HuH-7 (cell line): ENCODE measurements around the gene MATK.
"Not testable (repeated sequence)": the region's sequence is repeated elsewhere in the genome, so short reads cannot be mapped to it uniquely, and the experiment has no call there.

ENCODE experiments used
- DNase-seq: peaks from one replicate; pipeline ENCODE4 v3.0.0; 2011; ENCODE audit warnings: low spot score

The MATK gene

DNA sequence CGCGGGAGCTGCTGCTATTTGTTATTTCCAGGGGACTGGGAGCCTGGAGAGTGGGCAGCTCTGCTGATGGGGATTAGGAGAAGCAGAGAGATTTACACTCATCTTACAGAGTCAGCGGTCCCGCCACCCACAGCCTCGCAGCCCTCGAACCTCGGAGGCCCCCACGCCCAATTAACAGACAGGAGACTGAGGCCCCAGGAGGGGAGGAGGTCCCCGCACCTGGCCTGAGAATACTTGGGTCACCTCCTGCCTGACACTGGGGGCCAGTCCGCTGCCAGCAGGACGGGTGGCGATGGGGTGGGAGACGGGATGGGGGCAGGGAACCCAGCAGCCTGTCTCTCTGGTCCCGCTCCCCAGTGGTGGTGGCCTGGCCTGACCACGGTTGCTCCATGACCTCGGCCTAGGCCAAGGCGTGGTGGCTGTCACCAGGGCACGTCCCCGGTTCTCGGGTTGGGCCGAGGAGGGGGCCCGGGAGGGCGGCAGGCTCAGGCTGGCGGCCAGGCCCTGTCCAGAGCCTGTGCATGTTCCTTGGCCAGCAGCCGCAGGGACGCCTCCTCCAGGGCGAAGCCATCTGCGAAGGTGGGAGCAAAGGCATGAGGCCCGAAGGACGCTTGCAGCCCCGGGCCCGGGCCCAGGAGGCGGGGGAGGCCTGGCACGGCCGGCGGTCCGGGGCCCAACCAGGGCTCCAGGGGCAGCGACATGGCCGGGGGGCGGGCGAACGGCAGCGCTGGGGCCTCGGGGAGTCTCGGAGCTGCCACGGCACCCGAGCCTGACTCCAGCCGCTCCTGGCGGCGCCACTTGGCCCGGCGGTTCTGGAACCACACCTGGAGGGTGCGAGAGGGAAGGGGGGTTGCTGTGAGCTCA is 15.8 kb downstream of the MATK start:
- DNase-seq: no peak

DNA sequence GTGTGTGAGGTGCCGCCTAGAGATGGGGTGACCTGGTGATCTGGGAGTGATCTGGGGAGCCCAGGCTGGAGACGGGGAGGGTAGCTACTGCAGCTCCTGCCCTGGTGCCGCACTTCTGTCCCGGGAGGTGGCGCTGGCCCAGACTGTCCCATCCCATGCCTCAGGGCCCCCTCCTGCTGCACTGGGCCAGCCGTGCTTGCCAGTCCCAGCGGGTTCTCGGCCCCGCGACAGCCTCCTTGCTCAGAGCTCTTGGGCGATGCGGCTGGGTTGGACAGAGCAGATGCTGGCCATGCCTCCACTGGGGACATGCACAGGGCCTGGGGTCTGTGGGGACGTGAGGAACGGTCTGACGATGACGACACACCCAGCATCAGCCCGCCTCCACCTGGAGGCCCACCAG is 16.7 kb downstream of the MATK start:
- DNase-seq: no peak

- DNase-seq: no peak
Observed at GRCh38 chr19:3768748-3769099, 17.5 kb downstream of the MATK start.

DNA sequence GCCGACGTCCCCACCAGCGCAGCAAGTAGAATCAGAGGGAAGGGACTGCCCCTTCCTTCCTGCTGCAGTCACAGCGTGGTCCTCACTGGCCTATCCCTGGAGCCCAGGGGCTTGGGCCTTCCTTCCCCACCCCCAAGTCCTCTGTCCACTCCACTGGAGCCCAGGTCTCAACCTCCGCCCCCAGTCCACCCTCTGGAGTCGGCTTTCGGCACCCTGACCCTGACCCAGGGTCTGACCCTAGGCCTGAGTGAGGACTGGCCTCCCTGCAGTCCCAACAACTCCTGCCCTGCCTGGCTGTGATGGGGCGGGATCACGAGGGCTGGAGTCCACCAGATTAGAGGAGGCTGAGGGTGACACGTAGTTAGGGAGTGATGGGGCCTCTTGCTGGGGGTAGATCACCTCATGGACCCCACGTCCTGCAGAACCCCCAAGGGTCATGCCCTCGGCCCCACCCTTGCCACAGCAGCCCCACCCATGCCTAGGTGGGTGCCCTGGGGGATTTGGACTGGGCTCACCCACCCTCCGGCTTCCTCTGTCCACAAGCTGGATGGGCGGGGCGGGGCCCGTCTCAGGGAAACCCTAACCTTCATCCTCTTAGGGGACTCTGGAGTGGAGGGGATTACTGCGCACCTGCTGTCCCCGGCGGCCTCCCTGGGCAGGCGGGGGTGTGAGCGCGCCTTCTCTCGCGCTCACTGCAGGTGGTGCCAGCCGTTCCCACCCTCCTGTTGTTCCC is 18.0 kb downstream of the MATK start:
- DNase-seq: no peak

GRCh38 chr19:3767050-3767449 is 19.1 kb downstream of the MATK start:
- no peak for DNase-seq

DNA sequence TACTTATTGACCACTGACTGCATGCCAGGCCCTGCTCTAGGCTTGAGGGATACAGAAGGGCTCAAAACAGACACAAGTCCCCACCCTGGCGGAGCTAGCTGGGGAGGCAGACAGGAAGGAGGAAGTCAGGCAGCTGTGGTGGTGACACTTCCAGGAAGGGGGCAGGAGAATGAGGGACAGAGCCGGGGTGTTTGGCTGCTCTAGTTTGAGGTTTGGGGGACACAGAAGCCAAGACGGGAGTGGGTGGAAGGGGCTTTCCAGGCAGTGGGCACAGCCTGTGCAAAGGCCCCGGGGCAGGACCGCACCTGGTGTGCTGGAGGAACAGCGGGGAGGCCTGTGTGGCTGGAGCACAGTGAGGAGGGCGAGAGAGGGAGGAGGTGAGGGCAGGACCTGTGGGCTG is 19.7 kb downstream of the MATK start:
- DNase-seq: no peak

GRCh38 chr19:3765757-3766156 is 20.4 kb downstream of the MATK start:
- DNase-seq: not testable (repeated sequence)

DNA sequence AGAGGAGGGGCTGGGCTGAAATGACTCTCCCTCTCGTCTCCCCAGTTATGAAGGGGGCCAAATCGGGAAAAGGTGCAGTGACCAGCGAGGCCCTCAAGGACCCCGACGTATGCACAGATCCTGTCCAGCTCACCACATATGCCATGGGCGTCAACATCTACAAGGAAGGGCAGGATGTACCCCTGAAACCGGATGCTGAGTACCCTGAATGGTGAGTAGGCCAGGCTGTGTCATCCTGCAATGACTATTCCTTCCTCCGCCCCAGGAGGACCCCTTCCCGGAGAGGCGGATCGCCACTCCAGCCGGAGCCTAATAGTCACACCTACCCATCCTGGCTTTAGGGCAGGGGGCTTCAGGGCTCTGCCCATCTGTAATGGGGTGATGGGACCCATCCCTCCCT is 21.1 kb downstream of the MATK start:
- no peak for DNase-seq

DNA sequence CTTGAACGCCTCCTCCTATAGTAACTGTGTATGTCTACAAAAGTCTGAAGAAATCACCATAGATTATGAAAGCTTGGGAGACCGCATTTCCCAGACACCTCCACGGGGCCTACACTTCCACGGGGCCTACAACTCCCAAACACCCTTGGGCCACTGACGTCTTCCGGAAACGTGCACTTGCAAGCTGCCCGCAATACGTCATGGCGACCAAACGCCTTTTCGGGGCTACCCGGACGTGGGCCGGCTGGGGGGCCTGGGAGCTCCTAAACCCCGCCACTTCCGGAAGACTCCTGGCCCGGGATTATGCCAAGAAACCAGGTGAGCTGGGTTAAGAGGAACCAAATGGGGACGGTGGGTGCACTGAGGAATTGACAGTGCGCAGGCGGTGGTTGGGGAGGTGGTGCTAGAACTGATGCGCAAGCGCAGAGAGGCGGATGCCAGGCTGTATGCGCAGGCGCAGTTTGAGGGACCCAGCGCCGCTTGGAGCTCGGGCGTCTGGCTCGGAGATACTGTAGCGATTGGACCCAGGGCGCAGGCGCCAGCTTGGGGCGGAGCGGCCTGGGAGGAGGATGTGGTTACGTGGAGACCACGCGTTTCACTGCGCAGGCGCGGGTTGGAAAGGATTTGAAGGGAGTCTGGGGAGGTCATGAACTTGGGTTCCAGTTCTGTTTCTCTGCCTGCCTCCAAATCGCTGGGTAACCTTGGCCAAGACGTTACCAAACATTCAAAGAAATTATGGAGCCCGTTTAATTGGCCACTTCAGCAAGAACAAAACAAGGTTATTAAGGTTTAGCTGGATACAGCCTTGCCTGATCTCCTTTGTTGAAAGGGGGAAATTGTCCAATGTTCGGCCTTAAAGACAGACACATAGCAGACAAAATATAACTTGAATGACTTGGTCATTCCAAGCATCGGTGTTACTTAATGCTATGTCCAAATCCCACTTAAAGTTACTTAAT is 23.4 kb downstream of the MATK start, which contains the start of gene MRPL54:
Gene MRPL54 (plus strand): TSS at position 182 of the 959 bp plus-strand sequence. CDS start 19 bp downstream, at position 201.
- peak; percentile 98 for DNase-seq

- no peak for DNase-seq
Observed at GRCh38 chr19:3762130-3762473, 24.1 kb downstream of the MATK start.

GRCh38 chr19:3761382-3762129 is 24.6 kb downstream of the MATK start, which contains the start of gene APBA3:
APBA3 (minus strand) TSS chr19:3761692; CDS start chr19:3760264, 1,428 bp downstream.
- peak; percentile 84 for DNase-seq

GRCh38 chr19:3760871-3761361 is 25.3 kb downstream of the MATK start:
- DNase-seq: no peak

DNA sequence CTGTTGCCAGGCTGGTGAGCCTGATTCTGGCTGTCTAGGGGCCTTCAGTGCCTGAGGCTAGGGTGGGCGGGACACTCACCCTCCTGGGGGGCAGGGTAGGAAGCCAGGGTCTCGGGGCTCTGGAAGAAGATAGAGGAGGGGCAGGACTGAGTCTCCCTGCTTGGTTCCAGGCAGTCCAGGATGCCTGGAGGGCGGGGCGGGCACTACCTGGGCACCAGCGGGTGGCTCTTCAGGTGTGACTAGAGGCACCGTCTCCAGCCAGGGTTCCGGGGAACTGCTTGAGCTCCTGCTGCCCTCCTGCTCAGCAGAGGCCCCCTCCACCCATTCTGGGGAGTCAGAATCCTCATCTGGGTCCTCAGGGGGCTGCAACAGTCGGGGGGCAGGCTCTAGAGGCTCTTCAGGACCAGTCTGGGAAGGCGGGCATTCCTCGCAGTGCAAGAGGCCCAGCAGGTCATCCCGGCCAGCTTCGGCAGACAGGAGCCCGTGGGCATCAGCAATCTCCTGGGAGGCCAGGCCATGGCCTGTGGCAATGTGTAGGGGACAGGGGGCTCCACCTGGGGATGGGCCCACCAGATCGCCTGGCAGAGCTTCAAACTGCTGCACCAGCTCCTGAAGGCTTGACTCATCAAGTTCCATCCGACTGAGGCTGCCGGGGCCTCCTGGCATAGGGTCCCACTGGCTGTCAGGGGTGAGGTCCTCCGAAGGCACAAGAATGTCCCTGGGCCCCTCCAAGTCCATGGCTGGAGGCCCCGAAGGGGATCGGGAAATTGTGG is 26.5 kb downstream of the MATK start:
- no peak for DNase-seq

DNA sequence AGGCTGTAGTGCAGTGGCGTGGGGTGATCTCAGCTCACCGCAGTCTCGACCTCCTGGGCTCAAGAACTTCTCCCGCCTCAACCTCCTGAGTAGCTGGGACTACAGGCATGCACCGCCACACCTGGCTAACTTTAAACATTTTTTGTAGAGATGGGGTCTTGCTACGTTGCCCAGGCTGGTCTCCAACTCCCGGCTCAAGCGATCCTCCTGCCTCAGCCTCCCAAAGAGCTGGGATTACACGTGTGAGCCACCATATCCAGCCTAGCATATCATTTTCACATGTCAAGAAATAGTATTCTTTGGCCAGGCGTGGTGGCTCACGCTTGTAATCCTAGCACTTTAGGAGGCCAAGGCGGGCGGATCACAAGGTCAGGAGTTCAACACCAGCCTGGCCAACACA is 27.9 kb downstream of the MATK start:
- not testable (repeated sequence) for DNase-seq

GRCh38 chr19:3757705-3758104 is 28.5 kb downstream of the MATK start:
- not testable (repeated sequence) for DNase-seq

DNA sequence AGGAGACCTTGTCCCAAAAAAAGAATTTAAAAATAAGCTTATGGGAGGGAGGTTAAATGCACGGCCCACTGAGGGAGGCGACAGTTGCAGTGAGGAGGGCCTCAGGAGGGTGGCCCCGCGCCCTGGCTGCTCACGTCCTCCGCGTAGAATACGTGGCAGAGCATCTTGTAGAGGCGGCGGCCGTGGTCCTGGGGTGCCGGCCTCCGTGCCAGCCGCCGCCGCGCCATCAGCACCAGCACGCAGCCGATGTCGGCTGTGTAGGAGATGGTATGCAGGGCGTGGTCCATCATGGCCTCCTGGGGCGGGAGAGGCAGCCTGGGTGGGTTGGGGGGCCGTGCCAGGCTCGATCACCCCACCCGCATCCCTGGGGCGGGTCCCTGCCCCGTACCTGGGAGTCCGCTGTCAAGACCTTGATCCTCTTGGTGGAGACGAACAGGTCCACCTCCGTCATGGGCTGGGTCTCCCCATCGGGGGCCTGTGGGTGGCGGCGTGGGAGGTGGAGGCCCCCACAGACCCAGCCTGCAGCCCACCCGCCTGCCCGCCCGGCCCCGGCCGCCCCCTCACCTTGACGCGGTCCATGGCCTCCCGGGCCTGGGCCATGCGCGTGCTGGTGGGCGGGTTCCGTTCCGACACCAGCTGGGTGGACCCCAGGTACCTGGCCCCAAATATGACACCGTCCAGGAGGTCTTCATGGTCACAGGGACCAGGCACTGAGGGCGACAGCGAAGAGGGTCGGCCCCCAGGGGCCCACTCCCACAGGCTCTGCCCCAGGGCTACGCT is 32.4 kb downstream of the MATK start:
- DNase-seq: no peak

DNA sequence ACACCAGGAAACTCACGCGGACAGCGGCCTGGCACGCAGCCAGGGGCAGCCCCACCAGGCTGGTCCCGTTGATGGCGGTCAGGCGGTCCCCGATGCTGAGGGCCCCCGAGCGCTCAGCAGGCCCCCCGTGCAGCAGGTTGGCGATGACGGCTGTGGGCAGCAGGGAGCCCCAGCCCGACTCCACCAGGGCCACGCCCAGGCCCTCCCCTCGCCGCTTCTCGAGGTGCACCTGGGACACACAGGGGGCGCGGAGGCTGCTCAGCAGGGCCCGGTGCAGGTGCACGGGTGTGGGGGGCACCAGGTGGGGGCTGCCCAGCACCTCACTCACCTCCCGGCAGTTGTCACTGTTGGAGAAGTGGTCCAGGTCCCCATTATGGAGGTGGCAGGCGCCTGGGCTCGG is 33.7 kb downstream of the MATK start:
- DNase-seq: no peak

DNA sequence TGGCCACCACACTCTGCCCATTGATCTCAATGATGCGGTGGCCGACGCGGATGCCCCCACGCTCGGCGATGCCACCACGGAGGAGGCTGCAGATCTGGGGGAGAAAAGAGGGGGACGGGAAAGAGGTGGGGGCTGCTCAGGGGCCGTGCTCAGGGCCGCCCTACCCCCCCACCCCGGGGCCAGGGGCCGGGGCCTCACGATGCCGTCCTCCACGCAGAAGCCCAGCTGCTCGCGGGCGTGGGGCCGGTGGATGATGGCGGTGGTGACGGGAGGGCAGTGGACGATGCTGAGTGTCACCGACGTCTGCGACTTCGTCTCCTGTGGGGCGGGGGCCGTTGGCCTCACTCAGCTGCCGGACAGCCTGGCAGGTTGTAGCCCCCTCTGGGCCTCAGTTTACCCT is 34.9 kb downstream of the MATK start:
- no peak for DNase-seq

- no peak for DNase-seq
Observed at GRCh38 chr19:3750211-3750610, 36.0 kb downstream of the MATK start.

DNA sequence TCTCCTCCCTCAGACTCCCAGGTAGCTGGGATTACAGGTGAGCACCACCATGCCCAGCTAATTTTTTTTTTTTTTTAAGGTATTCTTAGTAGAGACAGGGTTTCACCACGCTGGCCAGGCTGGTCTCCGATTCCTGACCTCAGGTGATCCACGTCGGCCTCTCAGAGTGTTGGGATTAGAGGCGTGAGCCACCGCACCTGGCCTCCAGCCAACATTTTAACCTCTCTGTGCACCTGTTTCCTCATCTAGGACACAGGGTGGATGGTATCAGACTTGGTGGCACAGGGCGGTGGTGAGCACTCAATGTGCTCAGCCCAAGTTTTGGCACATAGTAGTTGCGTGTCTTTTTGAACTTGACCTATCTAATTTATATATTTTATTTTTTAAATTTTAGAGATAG is 37.2 kb downstream of the MATK start:
- no peak for DNase-seq
